ENCODE data around the gene KSR1.

- TF ChIP-seq CTCF (IDR thresholded peaks at IDR 0.05), result no peak
- TF ChIP-seq POLR2A (IDR thresholded peaks at IDR 0.05), result no peak
- no peak for TF ChIP-seq POLR2AphosphoS5 (IDR thresholded peaks at IDR 0.05)
These were observed 108.2 kb downstream of the KSR1 start for GRCh38 chr17:27564463-27564862.
